HEK293 (cell line): ENCODE data around the gene HOXD3.

Experiments
- GFI1B ChIP-seq: fragments of 450-650 bp; formaldehyde crosslinking; IDR thresholded peaks from 2 replicates; pipeline ENCODE4 v1.5.1; 2016; ENCODE audit warnings: missing biosample characterization, missing genetic modification characterization
- IKZF3 ChIP-seq: fragments of 450-650 bp; IDR thresholded peaks from 2 replicates; pipeline ENCODE4 v1.5.0; 2018; ENCODE audit warnings: missing biosample characterization, mild to moderate bottlenecking, missing genetic modification characterization, moderate library complexity
- KLF7 ChIP-seq: fragments of 450-650 bp; formaldehyde crosslinking; IDR thresholded peaks from 2 replicates; pipeline ENCODE4 v1.5.1; 2016; ENCODE audit warnings: missing biosample characterization, missing genetic modification characterization, borderline replicate concordance
- KLF8 ChIP-seq: fragments of 450-650 bp; formaldehyde crosslinking; IDR thresholded peaks from 2 replicates; pipeline ENCODE4 v1.5.1; 2016; ENCODE audit warnings: missing biosample characterization, missing genetic modification characterization
- SALL2 ChIP-seq: fragments of 450-650 bp; formaldehyde crosslinking; IDR thresholded peaks from 2 replicates; pipeline ENCODE4 v1.5.0; 2017; ENCODE audit warnings: missing biosample characterization, mild to moderate bottlenecking, missing genetic modification characterization, borderline replicate concordance
- SCRT2 ChIP-seq: fragments of 450-650 bp; formaldehyde crosslinking; IDR thresholded peaks from 2 replicates; pipeline ENCODE4 v1.5.1; 2016; ENCODE audit warnings: missing biosample characterization, missing genetic modification characterization
- SP3 ChIP-seq: fragments of 450-650 bp; formaldehyde crosslinking; IDR thresholded peaks from 2 replicates; pipeline ENCODE4 v1.5.1; 2016; ENCODE audit warnings: missing biosample characterization, missing genetic modification characterization
- TRIM28 ChIP-seq: IDR thresholded peaks from 2 replicates; pipeline ENCODE4 v1.6.1; 2011; ENCODE audit warnings: low read length, control low read depth, borderline replicate concordance
- YY1 ChIP-seq: fragments of 450-650 bp; formaldehyde crosslinking; IDR thresholded peaks from 2 replicates; pipeline ENCODE4 v1.5.1; 2018; ENCODE audit warnings: missing biosample characterization, missing genetic modification characterization
- ZBTB1 ChIP-seq: fragments of 450-650 bp; formaldehyde crosslinking; IDR thresholded peaks from 2 replicates; pipeline ENCODE4 v1.5.1; 2016; ENCODE audit warnings: missing biosample characterization, missing genetic modification characterization
- ZBTB21 ChIP-seq: fragments of 450-650 bp; formaldehyde crosslinking; IDR thresholded peaks from 2 replicates; pipeline ENCODE4 v1.5.1; 2017; ENCODE audit warnings: missing biosample characterization, missing genetic modification characterization
- ZBTB8A ChIP-seq: fragments of 450-650 bp; formaldehyde crosslinking; IDR thresholded peaks from 2 replicates; pipeline ENCODE4 v1.5.1; 2016; ENCODE audit warnings: missing biosample characterization, missing genetic modification characterization
- ZNF114 ChIP-seq: fragments of 450-650 bp; formaldehyde crosslinking; IDR thresholded peaks from 2 replicates; pipeline ENCODE4 v1.5.0; 2017; ENCODE audit warnings: missing biosample characterization, missing genetic modification characterization
- ZNF121 ChIP-seq: fragments of 450-650 bp; formaldehyde crosslinking; IDR thresholded peaks from 2 replicates; pipeline ENCODE4 v1.5.1; 2016; ENCODE audit warnings: missing biosample characterization, missing genetic modification characterization
- ZNF155 ChIP-seq: fragments of 450-650 bp; formaldehyde crosslinking; IDR thresholded peaks from 2 replicates; pipeline ENCODE4 v1.5.1; 2016; ENCODE audit warnings: missing biosample characterization, missing genetic modification characterization
- ZNF157 ChIP-seq: fragments of 450-650 bp; formaldehyde crosslinking; IDR thresholded peaks from 2 replicates; pipeline ENCODE4 v1.5.1; 2016; ENCODE audit warnings: missing biosample characterization, missing genetic modification characterization
- ZNF175 ChIP-seq: fragments of 450-650 bp; formaldehyde crosslinking; IDR thresholded peaks from 2 replicates; pipeline ENCODE4 v1.5.1; 2016; ENCODE audit warnings: missing biosample characterization, missing genetic modification characterization
- ZNF202 ChIP-seq: fragments of 450-650 bp; formaldehyde crosslinking; IDR thresholded peaks from 2 replicates; pipeline ENCODE4 v1.5.1; 2016; ENCODE audit warnings: missing biosample characterization, missing genetic modification characterization, borderline replicate concordance
- ZNF292 ChIP-seq: fragments of 450-650 bp; formaldehyde crosslinking; IDR thresholded peaks from 2 replicates; pipeline ENCODE4 v1.5.1; 2016; ENCODE audit warnings: low read depth, missing biosample characterization, missing genetic modification characterization, borderline replicate concordance
- ZNF335 ChIP-seq: fragments of 450-650 bp; formaldehyde crosslinking; conservative IDR thresholded peaks from 2 replicates; pipeline ENCODE4 v1.5.1; 2016; ENCODE audit warnings: missing biosample characterization, missing genetic modification characterization
- ZNF558 ChIP-seq: fragments of 450-650 bp; formaldehyde crosslinking; IDR thresholded peaks from 2 replicates; pipeline ENCODE4 v1.5.1; 2016; ENCODE audit warnings: missing biosample characterization, missing genetic modification characterization
- ZNF571 ChIP-seq: fragments of 450-650 bp; formaldehyde crosslinking; IDR thresholded peaks from 2 replicates; pipeline ENCODE4 v1.5.0; 2017; ENCODE audit warnings: missing biosample characterization, missing genetic modification characterization
- ZNF596 ChIP-seq: fragments of 450-650 bp; IDR thresholded peaks from 2 replicates; pipeline ENCODE4 v1.5.0; 2018; ENCODE audit warnings: missing biosample characterization, mild to moderate bottlenecking, missing genetic modification characterization, moderate library complexity
- ZNF654 ChIP-seq: fragments of 450-650 bp; formaldehyde crosslinking; IDR thresholded peaks from 2 replicates; pipeline ENCODE4 v1.5.1; 2016; ENCODE audit warnings: low read depth, missing biosample characterization, missing genetic modification characterization
- ZNF660 ChIP-seq: fragments of 450-650 bp; IDR thresholded peaks from 2 replicates; pipeline ENCODE4 v1.5.1; 2018; ENCODE audit warnings: missing biosample characterization, mild to moderate bottlenecking, missing genetic modification characterization
- ZNF701 ChIP-seq: fragments of 450-650 bp; formaldehyde crosslinking; IDR thresholded peaks from 2 replicates; pipeline ENCODE4 v1.5.1; 2016; ENCODE audit warnings: missing biosample characterization, missing genetic modification characterization
- ZNF768 ChIP-seq: fragments of 450-650 bp; formaldehyde crosslinking; IDR thresholded peaks from 2 replicates; pipeline ENCODE4 v1.5.1; 2018; ENCODE audit warnings: missing biosample characterization, mild to moderate bottlenecking, missing genetic modification characterization
- TF ChIP-seq, protein P1 (sequence below): fragments of 450-650 bp; formaldehyde crosslinking; IDR thresholded peaks from 2 replicates; pipeline ENCODE4 v1.5.1; 2016; ENCODE audit warnings: missing biosample characterization, missing genetic modification characterization
- TF ChIP-seq, protein P2 (sequence below): fragments of 450-650 bp; formaldehyde crosslinking; IDR thresholded peaks from 2 replicates; pipeline ENCODE4 v1.5.1; 2016; ENCODE audit warnings: missing biosample characterization, missing genetic modification characterization
- TF ChIP-seq, protein P3 (sequence below): fragments of 450-650 bp; formaldehyde crosslinking; IDR thresholded peaks from 2 replicates; pipeline ENCODE4 v1.5.1; 2017; ENCODE audit warnings: missing biosample characterization, mild to moderate bottlenecking, missing genetic modification characterization, moderate library complexity
- TF ChIP-seq, protein P4 (sequence below): fragments of 450-650 bp; IDR thresholded peaks from 2 replicates; pipeline ENCODE4 v1.5.1; 2018; ENCODE audit warnings: missing biosample characterization, mild to moderate bottlenecking, missing genetic modification characterization

The HOXD3 gene

DNA sequence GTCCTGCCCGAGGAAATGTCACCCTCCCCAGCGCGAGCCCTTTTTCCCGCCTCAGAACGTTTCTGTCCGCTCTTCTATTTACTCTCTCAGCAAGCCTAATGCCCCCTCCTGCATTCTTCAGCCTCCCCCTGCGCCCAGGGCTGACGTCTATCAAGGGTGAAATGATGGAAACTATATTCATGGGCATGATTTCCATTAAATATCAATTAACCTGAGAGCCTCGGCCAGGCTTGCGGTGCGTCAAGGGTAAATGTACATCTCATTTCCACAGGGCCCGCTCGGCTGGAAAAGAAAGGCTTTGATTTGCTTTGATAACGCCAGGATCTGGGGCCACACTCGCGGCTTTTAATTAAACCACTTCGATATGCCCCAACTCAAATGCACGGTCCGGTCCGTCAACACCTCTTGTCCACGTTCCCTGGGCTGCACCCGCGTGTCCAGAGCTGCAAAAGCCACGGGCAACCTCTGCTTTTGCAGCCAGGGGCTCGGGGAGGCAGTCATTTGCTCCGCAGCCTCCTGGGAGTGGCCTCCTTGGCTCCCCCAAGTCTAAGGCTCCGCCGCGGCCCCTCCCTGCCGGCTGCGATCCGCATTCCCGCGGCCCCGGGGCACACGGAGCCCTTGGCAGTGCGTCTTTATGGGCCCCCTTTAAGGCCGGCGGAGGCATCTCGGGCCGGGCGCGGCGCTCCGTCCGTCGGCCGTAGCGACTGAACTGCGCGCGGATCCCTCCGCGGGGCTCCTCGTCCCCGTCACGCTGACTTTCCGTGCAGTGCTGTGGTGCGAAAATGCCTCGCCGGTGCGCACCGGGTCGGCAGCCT, 27.9 kb upstream of the HOXD3 start, which contains the start of gene HOXD8 (continued):
- TF ChIP-seq KLF7 (tag by site-specific recombination) = peak; percentile 79
- TF ChIP-seq ZNF701 (tag by site-specific recombination) = no peak
- TF ChIP-seq, protein P1, sequence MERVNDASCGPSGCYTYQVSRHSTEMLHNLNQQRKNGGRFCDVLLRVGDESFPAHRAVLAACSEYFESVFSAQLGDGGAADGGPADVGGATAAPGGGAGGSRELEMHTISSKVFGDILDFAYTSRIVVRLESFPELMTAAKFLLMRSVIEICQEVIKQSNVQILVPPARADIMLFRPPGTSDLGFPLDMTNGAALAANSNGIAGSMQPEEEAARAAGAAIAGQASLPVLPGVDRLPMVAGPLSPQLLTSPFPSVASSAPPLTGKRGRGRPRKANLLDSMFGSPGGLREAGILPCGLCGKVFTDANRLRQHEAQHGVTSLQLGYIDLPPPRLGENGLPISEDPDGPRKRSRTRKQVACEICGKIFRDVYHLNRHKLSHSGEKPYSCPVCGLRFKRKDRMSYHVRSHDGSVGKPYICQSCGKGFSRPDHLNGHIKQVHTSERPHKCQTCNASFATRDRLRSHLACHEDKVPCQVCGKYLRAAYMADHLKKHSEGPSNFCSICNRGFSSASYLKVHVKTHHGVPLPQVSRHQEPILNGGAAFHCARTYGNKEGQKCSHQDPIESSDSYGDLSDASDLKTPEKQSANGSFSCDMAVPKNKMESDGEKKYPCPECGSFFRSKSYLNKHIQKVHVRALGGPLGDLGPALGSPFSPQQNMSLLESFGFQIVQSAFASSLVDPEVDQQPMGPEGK (tag by site-specific recombination) = peak; percentile 90
- TF ChIP-seq IKZF3 (tag by site-specific recombination) = peak; percentile 83
- peak; percentile 35; the same call in 1 of the 2 replicates for TF ChIP-seq ZNF596 (tag by site-specific recombination)
- peak; percentile 62; the same call in 1 of the 2 replicates for TF ChIP-seq KLF8 (tag by site-specific recombination)
- TF ChIP-seq SP3 (tag by site-specific recombination) = peak; percentile 45
- TF ChIP-seq ZNF292 (tag by site-specific recombination) = no peak
- no peak for TF ChIP-seq TRIM28
- TF ChIP-seq GFI1B = no peak
- TF ChIP-seq, protein P2, sequence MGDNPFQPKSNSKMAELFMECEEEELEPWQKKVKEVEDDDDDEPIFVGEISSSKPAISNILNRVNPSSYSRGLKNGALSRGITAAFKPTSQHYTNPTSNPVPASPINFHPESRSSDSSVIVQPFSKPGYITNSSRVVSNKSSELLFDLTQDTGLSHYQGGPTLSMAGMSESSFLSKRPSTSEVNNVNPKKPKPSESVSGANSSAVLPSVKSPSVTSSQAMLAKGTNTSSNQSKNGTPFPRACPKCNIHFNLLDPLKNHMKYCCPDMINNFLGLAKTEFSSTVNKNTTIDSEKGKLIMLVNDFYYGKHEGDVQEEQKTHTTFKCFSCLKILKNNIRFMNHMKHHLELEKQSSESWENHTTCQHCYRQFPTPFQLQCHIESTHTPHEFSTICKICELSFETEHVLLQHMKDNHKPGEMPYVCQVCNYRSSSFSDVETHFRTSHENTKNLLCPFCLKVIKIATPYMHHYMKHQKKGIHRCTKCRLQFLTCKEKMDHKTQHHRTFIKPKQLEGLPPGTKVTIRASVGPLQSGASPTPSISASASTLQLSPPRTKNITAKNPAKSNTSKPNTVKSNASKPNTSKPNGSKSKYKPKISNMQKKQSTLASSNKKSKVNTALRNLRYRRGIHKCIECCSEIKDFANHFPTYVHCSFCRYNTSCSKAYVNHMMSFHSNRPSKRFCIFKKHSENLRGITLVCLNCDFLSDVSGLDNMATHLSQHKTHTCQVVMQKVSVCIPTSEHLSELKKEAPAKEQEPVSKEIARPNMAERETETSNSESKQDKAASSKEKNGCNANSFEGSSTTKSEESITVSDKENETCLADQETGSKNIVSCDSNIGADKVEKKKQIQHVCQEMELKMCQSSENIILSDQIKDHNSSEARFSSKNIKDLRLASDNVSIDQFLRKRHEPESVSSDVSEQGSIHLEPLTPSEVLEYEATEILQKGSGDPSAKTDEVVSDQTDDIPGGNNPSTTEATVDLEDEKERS (tag by site-specific recombination) = no peak
- no peak for TF ChIP-seq ZNF114
- TF ChIP-seq ZNF768 (tag by site-specific recombination) = 0 out of 2 replicates have a peak, but pooled peaks have one; percentile 14
- TF ChIP-seq ZNF660 (tag by site-specific recombination) = peak; percentile 87
- no peak for TF ChIP-seq ZNF571 (tag by site-specific recombination)
- no peak for TF ChIP-seq ZBTB1 (tag by site-specific recombination)
- TF ChIP-seq ZNF121 = 0 out of 2 replicates have a peak, but pooled peaks have one; percentile 23
- TF ChIP-seq ZBTB8A = peak; percentile 95
- TF ChIP-seq ZNF202 (tag by site-specific recombination) = no peak
- TF ChIP-seq SCRT2 (tag by site-specific recombination) = no peak
- TF ChIP-seq ZNF157 (tag by site-specific recombination) = no peak
- TF ChIP-seq, protein P3, sequence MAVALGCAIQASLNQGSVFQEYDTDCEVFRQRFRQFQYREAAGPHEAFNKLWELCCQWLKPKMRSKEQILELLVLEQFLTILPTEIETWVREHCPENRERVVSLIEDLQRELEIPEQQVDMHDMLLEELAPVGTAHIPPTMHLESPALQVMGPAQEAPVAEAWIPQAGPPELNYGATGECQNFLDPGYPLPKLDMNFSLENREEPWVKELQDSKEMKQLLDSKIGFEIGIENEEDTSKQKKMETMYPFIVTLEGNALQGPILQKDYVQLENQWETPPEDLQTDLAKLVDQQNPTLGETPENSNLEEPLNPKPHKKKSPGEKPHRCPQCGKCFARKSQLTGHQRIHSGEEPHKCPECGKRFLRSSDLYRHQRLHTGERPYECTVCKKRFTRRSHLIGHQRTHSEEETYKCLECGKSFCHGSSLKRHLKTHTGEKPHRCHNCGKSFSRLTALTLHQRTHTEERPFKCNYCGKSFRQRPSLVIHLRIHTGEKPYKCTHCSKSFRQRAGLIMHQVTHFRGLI (tag by site-specific recombination) = peak; percentile 35; the same call in 1 of the 2 replicates
- peak; percentile 57 for TF ChIP-seq ZNF335
- 0 out of 2 replicates have a peak, but pooled peaks have one; percentile 36 for TF ChIP-seq ZBTB21 (tag by site-specific recombination)
- TF ChIP-seq ZNF155 (tag by site-specific recombination) = no peak
- no peak for TF ChIP-seq SALL2
- no peak for TF ChIP-seq ZNF558 (tag by site-specific recombination)
- TF ChIP-seq YY1 (tag by site-specific recombination) = peak; percentile 61
- TF ChIP-seq ZNF175 (tag by site-specific recombination) = no peak
- no peak for TF ChIP-seq ZNF654 (tag by site-specific recombination)
- TF ChIP-seq, protein P4, sequence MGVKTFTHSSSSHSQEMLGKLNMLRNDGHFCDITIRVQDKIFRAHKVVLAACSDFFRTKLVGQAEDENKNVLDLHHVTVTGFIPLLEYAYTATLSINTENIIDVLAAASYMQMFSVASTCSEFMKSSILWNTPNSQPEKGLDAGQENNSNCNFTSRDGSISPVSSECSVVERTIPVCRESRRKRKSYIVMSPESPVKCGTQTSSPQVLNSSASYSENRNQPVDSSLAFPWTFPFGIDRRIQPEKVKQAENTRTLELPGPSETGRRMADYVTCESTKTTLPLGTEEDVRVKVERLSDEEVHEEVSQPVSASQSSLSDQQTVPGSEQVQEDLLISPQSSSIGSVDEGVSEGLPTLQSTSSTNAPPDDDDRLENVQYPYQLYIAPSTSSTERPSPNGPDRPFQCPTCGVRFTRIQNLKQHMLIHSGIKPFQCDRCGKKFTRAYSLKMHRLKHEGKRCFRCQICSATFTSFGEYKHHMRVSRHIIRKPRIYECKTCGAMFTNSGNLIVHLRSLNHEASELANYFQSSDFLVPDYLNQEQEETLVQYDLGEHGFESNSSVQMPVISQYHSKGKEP = peak; percentile 42; the same call in 1 of the 2 replicates
